H1 (cell line): Measurements from ENCODE around the gene COL11A1. TPM values are rescaled to one million over a fixed set of nuclear protein-coding genes. Genes with fewer than 3 reads are reported as not detected.

ENCODE experiments used
- CTCF ChIA-PET: fragments of 300-600 bp; sonication (Branson Sonifier 250); formaldehyde crosslinking; loops from one replicate; lab custom pipeline; 2021; ENCODE audit not compliant: partially characterized antibody; lab: Charles Lee
- POLR2A ChIA-PET: fragments of 300-600 bp; sonication (Branson Sonifier 250); formaldehyde crosslinking; loops from one replicate; lab custom pipeline; 2021; ENCODE audit warnings: inconsistent platforms; ENCODE audit not compliant: partially characterized antibody; lab: Charles Lee
- DNase-seq, 2 experiments: peaks; one replicate each; pipeline versions ENCODE4 v3.0.0 to v3.0.0-alpha.2; 2010 to 2022; ENCODE audit warnings: low spot score in 2 of 2, low read depth in 1 of 2, mixed read lengths in 1 of 2
- FAIRE-seq: peaks from 2 replicates; lab custom pipeline; 2011; peaks lifted over from hg19 to GRCh38; lab: Jason Lieb, UNC
- H2AFZ ChIP-seq: 2 replicates; pipeline ENCODE4 v1.8.1; 2012; ENCODE audit warnings: low read length, inconsistent platforms
- H2AK5ac ChIP-seq: 2 replicates; pipeline ENCODE4 v1.6.1; 2013; ENCODE audit warnings: low read depth, low read length
- H2BK120ac ChIP-seq: replicated peaks from 2 replicates; pipeline ENCODE3; 2013; ENCODE audit warnings: low read depth, low read length, inconsistent platforms
- H2BK12ac ChIP-seq: 2 replicates; pipeline ENCODE4 v1.6.1; 2013; ENCODE audit warnings: low read depth, low read length
- H2BK15ac ChIP-seq: 2 replicates; pipeline ENCODE4 v1.6.1; 2013; ENCODE audit warnings: low read length
- H2BK20ac ChIP-seq: 2 replicates; pipeline ENCODE4 v1.6.1; 2013; ENCODE audit warnings: low read length
- H2BK5ac ChIP-seq: 2 replicates; pipeline ENCODE4 v1.6.1; 2013; ENCODE audit warnings: low read depth, low read length
- H3K14ac ChIP-seq: 2 replicates; pipeline ENCODE4 v1.6.1; 2013; ENCODE audit warnings: inconsistent platforms; ENCODE audit not compliant: insufficient read length
- H3K18ac ChIP-seq: 2 replicates; pipeline ENCODE4 v1.6.1; 2013; ENCODE audit warnings: low read length; ENCODE audit errors: extremely low read depth
- H3K23ac ChIP-seq: 2 replicates; pipeline ENCODE4 v1.6.1; 2013; ENCODE audit warnings: inconsistent platforms; ENCODE audit not compliant: insufficient read length
- H3K23me2 ChIP-seq: 2 replicates; pipeline ENCODE4 v1.6.1; 2013; ENCODE audit warnings: low read depth, low read length
- H3K27ac ChIP-seq: 2 replicates; pipeline ENCODE4 v1.6.1; 2011; ENCODE audit warnings: low read depth, low read length, inconsistent platforms
- H3K27me3 ChIP-seq, 4 experiments: replicated peaks in 1 of 4; 1 replicate in 1 of 4; 2 replicates in 3 of 4; pipeline versions ENCODE4 v1.6.1 to v1.8.1; 2011 to 2013; ENCODE audit warnings: low read length in 3 of 4, mild to moderate bottlenecking in 3 of 4, inconsistent platforms in 2 of 4, mixed read lengths in 2 of 4, moderate library complexity in 1 of 4; ENCODE audit not compliant: control insufficient read depth in 3 of 4, insufficient read depth in 3 of 4; ENCODE audit errors: extremely low read depth in 1 of 4
- H3K36me3 ChIP-seq, 4 experiments: 2 replicates each; pipeline versions ENCODE4 v1.6.1 to v1.8.1; 2011 to 2013; ENCODE audit warnings: mild to moderate bottlenecking in 4 of 4, low read length in 3 of 4, moderate library complexity in 2 of 4, control low read depth in 1 of 4, inconsistent platforms in 1 of 4; ENCODE audit not compliant: insufficient read depth in 4 of 4, control insufficient read depth in 2 of 4
- H3K4ac ChIP-seq: replicated peaks from 2 replicates; pipeline ENCODE3; 2013; ENCODE audit warnings: low read length, low read depth, mixed read lengths, inconsistent platforms; ENCODE audit not compliant: insufficient read length
- H3K4me1 ChIP-seq, 4 experiments: replicated peaks in 1 of 4; 1 replicate in 1 of 4; 2 replicates in 3 of 4; pipeline versions ENCODE4 v1.6.1 to v1.8.1; 2011 to 2013; ENCODE audit warnings: low read length in 3 of 4, inconsistent platforms in 2 of 4, mixed read lengths in 1 of 4; ENCODE audit not compliant: insufficient read depth in 4 of 4, control insufficient read depth in 3 of 4
- H3K4me2 ChIP-seq, 2 experiments: 2 replicates each; pipeline versions ENCODE4 v1.6.1 to v1.8.1; 2011 to 2013; ENCODE audit warnings: low read depth in 2 of 2, low read length in 2 of 2, control low read depth in 1 of 2, inconsistent platforms in 1 of 2, mild to moderate bottlenecking in 1 of 2; ENCODE audit not compliant: insufficient read depth in 1 of 2
- H3K4me3 ChIP-seq, 4 experiments: fragments of 200-600, 300-600 bp in 1 of 4; sonication (generic), shearing (Covaris generic), sonication (Bioruptor Twin) in 1 of 4; 2 replicates each; pipeline versions ENCODE4 v1.5.1 to v1.8.1; 2011 to 2016; ENCODE audit warnings: low read length in 4 of 4, low read depth in 3 of 4, control low read depth in 2 of 4, inconsistent platforms in 2 of 4, mild to moderate bottlenecking in 2 of 4, mixed read lengths in 1 of 4, moderate library complexity in 1 of 4; ENCODE audit not compliant: insufficient read depth in 2 of 4; ENCODE audit errors: extremely low read depth in 1 of 4
- H3K56ac ChIP-seq: replicated peaks from 2 replicates; pipeline ENCODE3; 2013; ENCODE audit warnings: low read depth, mild to moderate bottlenecking, mixed read lengths, low read length, inconsistent platforms; ENCODE audit not compliant: insufficient read length
- H3K79me1 ChIP-seq: 2 replicates; pipeline ENCODE4 v1.6.1; 2013; ENCODE audit warnings: low read depth, low read length, control low read depth
- H3K79me2 ChIP-seq, 2 experiments: 2 replicates each; pipeline versions ENCODE4 v1.6.1 to v1.8.1; 2012 to 2013; ENCODE audit warnings: low read length in 2 of 2, mild to moderate bottlenecking in 2 of 2, inconsistent platforms in 1 of 2; ENCODE audit not compliant: insufficient read depth in 2 of 2, control insufficient read depth in 1 of 2
- H3K9ac ChIP-seq, 4 experiments: replicated peaks in 1 of 4; 1 replicate in 1 of 4; 2 replicates in 3 of 4; pipeline versions ENCODE4 v1.6.1 to v1.8.1; 2011 to 2013; ENCODE audit warnings: low read depth in 3 of 4, low read length in 3 of 4, control low read depth in 2 of 4, mild to moderate bottlenecking in 2 of 4, moderate library complexity in 2 of 4, inconsistent platforms in 1 of 4; ENCODE audit errors: extremely low read depth in 1 of 4
- H3K9me3 ChIP-seq, 2 experiments: 2 replicates each; pipeline versions ENCODE4 v1.6.1 to v1.8.1; 2012 to 2013; ENCODE audit warnings: mild to moderate bottlenecking in 2 of 2, moderate library complexity in 2 of 2, control low read depth in 1 of 2, inconsistent platforms in 1 of 2, low read depth in 1 of 2, low read length in 1 of 2, mixed read lengths in 1 of 2; ENCODE audit not compliant: insufficient read depth in 2 of 2
- H4K20me1 ChIP-seq, 2 experiments: replicated peaks in 1 of 2; 2 replicates each; pipeline versions ENCODE3 to v1.8.1; 2011 to 2013; ENCODE audit warnings: inconsistent platforms in 2 of 2, low read length in 2 of 2, mild to moderate bottlenecking in 1 of 2; ENCODE audit not compliant: insufficient read depth in 2 of 2, control insufficient read depth in 1 of 2
- H4K5ac ChIP-seq: 2 replicates; pipeline ENCODE4 v1.6.1; 2013; ENCODE audit warnings: low read length, low read depth, mixed read lengths, inconsistent platforms; ENCODE audit not compliant: insufficient read length
- H4K8ac ChIP-seq: 2 replicates; pipeline ENCODE4 v1.8.0; 2013; ENCODE audit warnings: mild to moderate bottlenecking, moderate library complexity, low read length, inconsistent platforms; ENCODE audit not compliant: insufficient read depth; ENCODE audit errors: extremely low read depth
- H4K91ac ChIP-seq: replicated peaks from 2 replicates; pipeline ENCODE3; 2013; ENCODE audit warnings: low read length, mixed read lengths, inconsistent platforms; ENCODE audit not compliant: insufficient read length
- CBX5 ChIP-seq: fragments of 300-800, 300-1000 bp; sonication (generic); IDR thresholded peaks from 2 replicates; pipeline ENCODE4 v1.7.1; 2016; ENCODE audit warnings: antibody characterized with exemption, low read length, low read depth
- CBX8 ChIP-seq: fragments of 300-800, 300-1000 bp; sonication (generic); IDR thresholded peaks from 2 replicates; pipeline ENCODE4 v1.7.1; 2016; ENCODE audit warnings: low read depth, low read length, borderline replicate concordance
- CHD1 ChIP-seq: IDR thresholded peaks from 2 replicates; pipeline ENCODE4 v1.6.1; 2012; ENCODE audit warnings: low read depth, low read length, improper control_type of control experiment
- EGR1 ChIP-seq: IDR thresholded peaks from 2 replicates; pipeline ENCODE4 v1.6.1; 2011; ENCODE audit warnings: low read depth, low read length, borderline replicate concordance
- KDM4A ChIP-seq: IDR thresholded peaks from one replicate; pipeline ENCODE4 v1.7.1; 2012; ENCODE audit warnings: low read depth, mild to moderate bottlenecking, moderate library complexity, low read length, inconsistent platforms; ENCODE audit not compliant: severe bottlenecking
- NANOG ChIP-seq: IDR thresholded peaks from 2 replicates; pipeline ENCODE4 v1.6.1; 2011; ENCODE audit warnings: low read length, low read depth, mild to moderate bottlenecking, inconsistent platforms; ENCODE audit not compliant: insufficient read depth, poor library complexity, severe bottlenecking
- RXRA ChIP-seq: IDR thresholded peaks from 2 replicates; pipeline ENCODE4 v1.6.1; 2011; ENCODE audit warnings: low read depth, mild to moderate bottlenecking, low read length, moderate library complexity; ENCODE audit not compliant: insufficient read depth
- SAP30 ChIP-seq: fragments of 300-600 bp; sonication (generic); IDR thresholded peaks from 2 replicates; pipeline ENCODE4 v1.7.1; 2012; ENCODE audit warnings: low read length, moderate library complexity, mild to moderate bottlenecking, inconsistent platforms; ENCODE audit not compliant: insufficient read depth, insufficient replicate concordance
- TAF7 ChIP-seq: optimal IDR thresholded peaks from 2 replicates; pipeline ENCODE3; 2011; ENCODE audit warnings: low read depth, mild to moderate bottlenecking, inconsistent platforms, low read length, moderate library complexity, borderline replicate concordance
- TCF12 ChIP-seq: IDR thresholded peaks from 2 replicates; pipeline ENCODE4 v1.6.1; 2011; ENCODE audit warnings: low read depth, mild to moderate bottlenecking, low read length
- TEAD4 ChIP-seq: IDR thresholded peaks from 2 replicates; pipeline ENCODE4 v1.6.1; 2012; ENCODE audit warnings: low read depth, low read length, inconsistent platforms, mixed read lengths
- WGBS, 2 experiments: shearing (Covaris generic) in 1 of 2; methylation state at CpG; one replicate each; pipeline versions ENCODE4 v1.1.6 to v1.1.7; 2013 to 2015; ENCODE audit warnings: low lambda C conversion rate in 2 of 2, mixed read lengths in 2 of 2, inconsistent platforms in 1 of 2, low coverage in 1 of 2, missing lambda C conversion rate in 1 of 2; ENCODE audit not compliant: insufficient replicate concordance in 2 of 2, insufficient coverage in 1 of 2, insufficient read length in 1 of 2; ENCODE audit errors: extremely low coverage in 1 of 2, missing lambda C conversion rate in 1 of 2; 5-methylcytosine and 5-hydroxymethylcytosine counted together
- polyA plus RNA-seq, 7 experiments: library from polyadenylated mRNA; depleted of rRNA in 3 of 7; stranded (reverse) in 5 of 7; unstranded in 2 of 7; fragments of >200 nt in 5 of 7; fragments of 200-250 nt in 2 of 7; gene quantifications; 1 replicate in 5 of 7; 2 replicates in 1 of 7; 4 replicates in 1 of 7; pipeline versions ENCODE4 v1.2.1 to v1.2.3, GENCODE V29; 2011 to 2013; ENCODE audit warnings: missing spikeins in 2 of 7, mixed read lengths in 2 of 7
- total RNA-seq: library from RNA; stranded (reverse); fragmentation: NEBNext Ultra II Directional; extraction: Animal tissue kit (Norgen Biotek cat#: 25700); gene quantifications from 2 replicates; pipeline ENCODE4 v1.2.1, GENCODE V29; 2021
- TF ChIP-seq, protein P1 (sequence below): IDR thresholded peaks from 2 replicates; pipeline ENCODE4 v1.6.1; 2011; ENCODE audit warnings: low read depth, mild to moderate bottlenecking, low read length; ENCODE audit not compliant: insufficient read depth

COL11A1 gene
- total and polyA plus RNA-seq, 2 of the 8 experiments (the other 6 are each of a cell fraction or from before 2014, with no cell fraction given), result 4.0 to 27.9 TPM

DNA sequence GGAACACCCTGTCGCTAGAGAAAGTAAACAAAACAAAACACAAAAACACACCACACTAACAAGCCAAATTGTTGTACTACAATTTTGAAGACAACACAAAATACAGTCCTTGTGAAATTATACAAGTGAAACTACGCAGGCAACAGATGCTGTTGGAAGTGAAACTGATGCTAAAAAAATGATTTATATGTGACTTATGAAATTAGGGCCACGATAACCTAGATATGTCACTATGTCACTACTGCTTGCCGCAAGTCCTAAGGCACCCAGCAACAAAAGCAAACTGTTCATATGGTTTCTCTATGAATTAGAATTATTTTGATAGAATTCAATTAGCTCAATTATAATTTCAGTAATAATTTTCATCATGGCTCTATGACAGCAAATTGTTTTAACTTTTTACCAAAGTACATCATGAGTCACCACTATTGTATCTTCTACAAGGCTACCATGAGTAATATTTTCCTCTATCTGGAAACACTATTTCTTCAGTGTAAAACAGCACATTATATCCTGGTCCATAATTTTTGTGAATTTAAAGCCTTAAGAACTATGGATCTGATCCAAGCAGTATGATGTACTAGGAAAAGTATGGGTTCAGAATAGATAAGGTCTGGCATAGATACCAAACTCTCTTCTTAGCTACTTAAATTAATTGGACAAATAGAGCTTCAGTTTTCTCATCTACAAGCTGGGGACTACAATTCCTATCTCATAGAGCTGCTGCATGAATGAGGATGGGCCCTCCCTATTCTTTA is 216.3 kb downstream of the COL11A1 start:
- no peak overlapping the region for H2BK15ac ChIP-seq
- TF ChIP-seq RXRA (no peak), NANOG (no peak), EGR1 (no peak), TCF12 (no peak), KDM4A (no peak), CBX8 (no peak), TAF7 (no peak), TEAD4 (no peak), CHD1 (no peak), CBX5 (no peak), SAP30 (no peak)
- TF ChIP-seq, protein P1, sequence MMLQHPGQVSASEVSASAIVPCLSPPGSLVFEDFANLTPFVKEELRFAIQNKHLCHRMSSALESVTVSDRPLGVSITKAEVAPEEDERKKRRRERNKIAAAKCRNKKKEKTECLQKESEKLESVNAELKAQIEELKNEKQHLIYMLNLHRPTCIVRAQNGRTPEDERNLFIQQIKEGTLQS, result no peak
- no peak overlapping the region for H3K4me3 ChIP-seq
- no peak overlapping the region for H3K27ac ChIP-seq
- no peak overlapping the region for H3K23ac ChIP-seq
- ChIA-PET POLR2A (no interaction called here), CTCF (no interaction called here)
- H3K9ac ChIP-seq, result no peak overlapping the region
- FAIRE-seq, result no peak
- H2AFZ ChIP-seq, result no peak overlapping the region
- 93% methylated on average over 4 of the region's 4 CpGs; no CpG with 5 or more reads in 1 of the 2 experiments for WGBS, 2 experiments
- no peaks in the 10 kb centered on the region for H4K20me1 ChIP-seq
- no peaks in the 10 kb centered on the region for H3K23me2 ChIP-seq
- H3K4ac ChIP-seq, result no peak overlapping the region
- H2BK120ac ChIP-seq, result no peak overlapping the region
- H3K4me1 ChIP-seq, result no peaks in the 10 kb centered on the region
- no peak overlapping the region for H3K4me2 ChIP-seq
- H2AK5ac ChIP-seq, result no peak overlapping the region
- H2BK20ac ChIP-seq, result no peak overlapping the region
- H4K5ac ChIP-seq, result no peak overlapping the region
- H4K8ac ChIP-seq, result no peak overlapping the region
- no peak overlapping the region for H3K14ac ChIP-seq
- H3K79me1 ChIP-seq, result no peaks in the 10 kb centered on the region
- H3K56ac ChIP-seq, result no peak overlapping the region
- no peaks in the 10 kb centered on the region for H3K27me3 ChIP-seq
- no peaks in the 10 kb centered on the region for H3K79me2 ChIP-seq
- no peak for DNase-seq
- no peaks in the 10 kb centered on the region for H3K36me3 ChIP-seq
- H3K18ac ChIP-seq, result no peak overlapping the region
- no peak overlapping the region for H2BK12ac ChIP-seq
- H3K9me3 ChIP-seq, result no peaks in the 10 kb centered on the region
- no peak overlapping the region for H2BK5ac ChIP-seq
- H4K91ac ChIP-seq, result no peak overlapping the region
